HEK293 (cell line): ENCODE results near the gene MSI2.

Experiments used
- CTCF ChIP-seq: fragments of 450-650 bp; formaldehyde crosslinking; IDR thresholded peaks from 2 replicates; pipeline ENCODE4 v1.5.1; 2016; ENCODE audit warnings: missing biosample characterization, missing genetic modification characterization
- ELK4 ChIP-seq: IDR thresholded peaks from 2 replicates; pipeline ENCODE4 v1.6.1; 2011; ENCODE audit warnings: mild to moderate bottlenecking, low read depth, low read length, borderline replicate concordance
- MEIS1 ChIP-seq: sonication (generic); formaldehyde crosslinking; IDR thresholded peaks from 2 replicates; pipeline ENCODE4 v1.8.1; 2022; ENCODE audit warnings: missing genetic modification reagents, mild to moderate bottlenecking, borderline replicate concordance
- YY1 ChIP-seq: fragments of 450-650 bp; formaldehyde crosslinking; IDR thresholded peaks from 2 replicates; pipeline ENCODE4 v1.5.1; 2018; ENCODE audit warnings: missing biosample characterization, missing genetic modification characterization
- ZNF513 ChIP-seq: fragments of 450-650 bp; IDR thresholded peaks from 2 replicates; pipeline ENCODE4 v1.5.1; 2018; ENCODE audit warnings: missing biosample characterization, missing genetic modification characterization
- ZNF626 ChIP-seq: fragments of 450-650 bp; sonication (Bioruptor Pico); formaldehyde crosslinking; IDR thresholded peaks from 2 replicates; pipeline ENCODE4 v1.5.1; 2018; ENCODE audit warnings: missing biosample characterization, missing genetic modification characterization, inconsistent platforms

GRCh38 chr17:57623620-57624019 is 367.3 kb downstream of the MSI2 start:
- TF ChIP-seq ELK4 (no peak), YY1 (no peak), MEIS1 (no peak), ZNF626 (tag by site-specific recombination) (no peak), ZNF513 (tag by site-specific recombination) (no peak), CTCF (no peak)
